Measurements from ENCODE around the gene WBP2.

WBP2 gene

DNA sequence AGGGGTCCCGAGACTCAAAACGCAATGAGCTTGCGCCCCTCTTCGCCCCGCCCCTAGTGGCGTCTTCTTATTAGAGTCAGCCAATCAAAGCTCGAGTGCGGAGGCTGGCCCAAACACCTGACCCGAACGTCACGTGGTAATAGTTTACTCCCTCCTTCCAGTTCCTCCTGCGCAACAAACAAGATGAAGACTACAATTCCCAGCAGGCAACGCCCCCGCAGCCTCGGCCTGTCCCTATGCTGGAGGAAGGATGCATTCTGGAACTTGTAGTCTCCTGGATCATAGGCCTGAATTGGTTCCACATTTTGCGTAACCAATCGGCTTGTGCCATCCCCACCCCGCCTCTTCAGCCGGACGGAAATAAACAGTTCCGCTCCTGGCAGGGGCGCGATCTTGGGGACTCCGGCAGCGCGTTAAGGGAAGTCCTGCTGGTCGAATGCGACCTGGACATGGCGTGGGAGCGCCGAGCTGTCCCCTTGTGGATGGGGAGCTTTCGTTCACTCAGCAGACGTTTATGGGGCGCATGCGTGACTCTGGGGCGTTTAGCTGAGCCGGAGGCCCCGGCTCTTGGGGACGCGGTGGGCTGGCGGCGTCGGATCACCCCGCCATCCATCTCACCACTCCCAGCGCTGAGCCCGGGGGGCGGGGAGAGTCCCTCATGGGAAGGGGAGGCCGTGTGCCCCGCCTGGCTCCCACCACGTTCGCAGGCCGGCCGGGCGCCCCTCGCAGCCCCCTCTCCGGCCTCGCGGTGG is at the start of gene WBP2:
Gene WBP2 (minus strand): TSS at position 26 of the 752 bp plus-strand sequence. CDS start 38 bp downstream, outside the sequence.
- peak; percentile 88 to 100 (median 99) for DNase-seq

DNA sequence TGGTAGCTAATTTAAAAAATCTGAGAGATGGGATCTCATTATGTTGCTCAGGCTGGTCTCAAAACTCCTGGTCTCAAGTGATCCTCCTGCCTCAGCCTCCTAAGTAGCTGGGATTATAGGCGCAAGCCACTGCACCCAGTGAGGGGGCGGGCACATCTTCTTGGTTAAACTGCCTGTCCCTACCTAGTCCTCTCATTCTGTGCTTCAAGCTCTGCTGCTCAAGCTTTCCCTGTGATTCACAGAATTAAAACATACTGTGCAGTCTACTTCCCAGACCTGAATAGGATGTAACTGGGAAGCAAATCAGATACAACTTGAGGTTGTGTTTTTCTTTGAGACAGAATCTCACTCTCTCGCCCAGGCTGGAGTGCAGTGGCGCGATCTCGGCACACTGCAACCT is 47.3 kb upstream of the WBP2 start:
- no peak for DNase-seq

DNA sequence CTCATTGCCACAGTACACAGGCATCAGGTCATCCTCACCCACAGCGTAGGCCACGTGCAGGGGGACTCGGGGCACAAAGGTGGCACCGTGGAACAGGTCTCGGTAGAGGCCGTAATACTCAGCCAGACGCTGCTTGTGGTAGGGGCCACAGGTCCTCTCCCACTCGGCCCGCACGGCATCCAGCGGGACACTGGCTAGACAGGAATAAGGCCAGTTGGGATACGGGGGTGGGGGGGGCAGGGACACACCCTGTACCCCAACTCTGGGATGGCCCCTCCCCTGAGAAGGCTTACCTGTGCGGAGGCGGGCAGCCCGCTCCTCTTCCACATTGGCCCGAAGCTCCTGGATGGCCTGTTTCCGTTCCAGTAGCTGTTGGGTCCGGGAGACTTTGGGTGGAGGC is 46.6 kb upstream of the WBP2 start:
- DNase-seq = no peak

DNA sequence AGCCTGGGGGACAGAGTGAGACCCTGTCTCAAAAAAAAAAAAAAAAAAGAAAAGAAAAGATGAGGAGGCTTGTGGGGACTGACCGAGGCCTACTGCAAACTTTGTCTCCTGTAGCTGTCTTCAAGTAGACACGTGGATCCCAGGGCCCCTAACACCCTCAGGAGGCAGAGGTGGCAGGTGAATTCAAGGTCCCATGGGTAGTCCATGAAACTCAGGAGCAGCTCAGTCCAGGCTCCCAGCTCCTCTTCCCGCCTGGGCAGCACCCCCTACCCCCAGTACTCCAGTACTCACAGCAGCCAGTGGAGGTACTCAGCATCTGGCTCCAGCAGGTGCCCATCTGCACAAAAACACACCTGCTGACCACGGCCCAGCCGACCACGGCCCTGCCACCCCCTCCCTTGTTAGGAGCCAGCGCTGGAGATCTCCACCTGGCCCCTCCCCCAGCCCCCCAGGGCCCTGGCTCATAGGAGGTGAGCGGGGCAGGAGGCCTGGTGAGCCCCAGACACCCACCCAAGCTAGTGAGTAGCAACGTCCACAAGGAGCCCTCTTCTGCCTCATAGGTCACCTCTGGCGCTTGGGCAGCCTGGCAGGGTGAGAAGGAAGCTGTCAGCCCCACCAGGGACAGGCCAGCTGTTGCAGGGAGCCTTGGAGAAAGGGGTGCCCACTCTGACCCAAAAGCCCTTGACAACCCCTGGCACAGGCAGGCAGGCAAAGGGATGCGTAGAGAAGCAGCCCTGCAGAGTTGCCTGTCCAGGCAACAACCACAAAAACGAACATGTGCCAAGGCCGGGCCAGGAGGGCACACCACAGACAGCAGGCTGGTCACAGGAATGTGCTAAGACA is 45.8 kb upstream of the WBP2 start:
- no peak for DNase-seq

DNA sequence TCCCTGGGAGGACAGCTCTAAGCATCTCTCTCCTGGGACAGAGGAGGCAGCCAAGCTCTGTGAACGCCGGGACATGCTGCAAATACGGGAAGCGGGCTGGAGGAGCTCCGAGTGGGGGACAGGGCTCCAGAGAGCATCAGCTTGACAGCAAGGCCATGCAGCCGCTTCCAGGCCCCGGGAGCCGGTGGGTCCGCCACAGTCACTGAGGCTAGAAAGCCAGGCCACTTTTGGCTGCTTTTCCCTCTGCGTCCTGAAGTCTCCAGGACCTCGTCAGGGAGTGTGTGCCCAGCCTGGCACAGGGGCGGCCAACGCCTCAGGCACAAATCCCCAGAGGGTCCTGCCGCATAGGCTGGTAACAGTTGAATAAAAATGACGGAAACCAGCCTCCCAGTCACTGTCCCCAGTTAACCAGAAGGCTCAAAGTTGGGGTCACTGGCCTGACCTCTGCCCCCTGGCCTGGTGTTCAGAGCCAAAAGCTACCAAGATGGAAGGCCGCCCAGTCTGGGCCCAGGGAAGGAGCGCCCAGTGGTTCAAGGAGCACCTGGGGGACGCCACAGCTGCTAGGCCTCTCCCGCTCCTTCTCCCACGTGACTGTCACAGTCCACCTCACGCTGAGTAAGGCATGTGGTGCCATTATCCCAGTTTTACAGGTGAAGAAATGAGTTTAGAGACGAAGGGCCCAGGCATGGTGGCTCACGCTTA is 44.8 kb upstream of the WBP2 start:
- no peak for DNase-seq

DNA sequence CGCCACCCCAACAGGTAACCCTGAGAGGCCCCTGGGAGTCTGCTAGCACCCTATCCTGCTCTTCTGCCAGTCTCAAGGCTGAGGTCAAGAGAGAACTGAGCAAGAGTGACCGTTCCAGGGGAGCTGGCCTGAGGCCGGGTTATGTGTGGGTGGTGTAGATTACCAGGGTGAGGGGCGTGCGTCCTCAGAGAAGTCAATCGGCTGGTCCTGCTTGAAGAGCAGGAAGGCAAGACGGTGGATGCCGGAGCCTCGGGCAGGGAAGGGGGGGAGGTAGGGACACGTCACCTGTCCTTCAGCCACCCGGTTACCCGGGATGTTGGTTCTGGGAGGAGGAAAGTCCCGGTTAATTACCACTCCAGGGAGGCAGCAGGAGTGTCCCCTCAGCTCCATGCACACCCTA is 44.2 kb upstream of the WBP2 start:
- DNase-seq = no peak

DNA sequence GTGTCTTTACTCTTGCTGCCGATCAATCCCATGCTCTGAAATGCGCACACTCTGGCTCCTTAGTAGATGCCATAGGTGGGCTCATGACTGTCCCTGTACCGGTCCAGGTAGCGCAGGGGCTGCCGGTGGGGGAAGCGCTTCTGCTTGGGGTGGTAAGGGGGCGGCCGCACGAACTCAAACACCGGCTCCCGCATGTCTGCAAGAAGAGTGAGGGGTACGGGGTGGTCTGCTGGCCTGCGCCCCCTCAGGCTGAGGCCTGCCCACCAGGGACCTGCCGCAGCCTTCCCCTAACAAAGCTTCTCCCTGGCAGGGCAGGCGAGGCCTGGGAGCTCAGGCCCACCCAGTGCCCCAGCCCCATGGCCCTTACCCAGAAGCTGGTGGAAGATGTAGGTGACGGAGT is 43.7 kb upstream of the WBP2 start:
- DNase-seq = no peak

DNA sequence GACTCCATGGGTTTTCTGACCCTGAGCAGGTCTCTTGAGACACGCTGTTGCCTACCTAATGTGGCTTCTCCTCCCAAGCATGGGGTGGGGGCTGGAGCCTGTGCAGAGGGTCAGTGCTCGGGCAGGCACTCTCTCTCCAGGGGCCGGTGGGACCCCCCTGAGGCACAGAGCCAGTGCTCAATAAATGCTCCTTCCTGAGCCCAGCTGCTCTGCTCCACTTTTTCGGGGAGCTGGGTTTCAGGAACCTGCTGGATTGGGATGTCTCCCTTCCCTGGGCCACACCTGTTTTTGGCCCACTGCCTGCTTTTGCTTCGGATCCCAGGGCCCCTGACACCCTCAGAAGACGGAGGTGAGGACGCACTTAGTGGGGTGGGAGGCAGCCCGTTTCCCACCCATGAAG is 42.9 kb upstream of the WBP2 start:
- DNase-seq = no peak

DNA sequence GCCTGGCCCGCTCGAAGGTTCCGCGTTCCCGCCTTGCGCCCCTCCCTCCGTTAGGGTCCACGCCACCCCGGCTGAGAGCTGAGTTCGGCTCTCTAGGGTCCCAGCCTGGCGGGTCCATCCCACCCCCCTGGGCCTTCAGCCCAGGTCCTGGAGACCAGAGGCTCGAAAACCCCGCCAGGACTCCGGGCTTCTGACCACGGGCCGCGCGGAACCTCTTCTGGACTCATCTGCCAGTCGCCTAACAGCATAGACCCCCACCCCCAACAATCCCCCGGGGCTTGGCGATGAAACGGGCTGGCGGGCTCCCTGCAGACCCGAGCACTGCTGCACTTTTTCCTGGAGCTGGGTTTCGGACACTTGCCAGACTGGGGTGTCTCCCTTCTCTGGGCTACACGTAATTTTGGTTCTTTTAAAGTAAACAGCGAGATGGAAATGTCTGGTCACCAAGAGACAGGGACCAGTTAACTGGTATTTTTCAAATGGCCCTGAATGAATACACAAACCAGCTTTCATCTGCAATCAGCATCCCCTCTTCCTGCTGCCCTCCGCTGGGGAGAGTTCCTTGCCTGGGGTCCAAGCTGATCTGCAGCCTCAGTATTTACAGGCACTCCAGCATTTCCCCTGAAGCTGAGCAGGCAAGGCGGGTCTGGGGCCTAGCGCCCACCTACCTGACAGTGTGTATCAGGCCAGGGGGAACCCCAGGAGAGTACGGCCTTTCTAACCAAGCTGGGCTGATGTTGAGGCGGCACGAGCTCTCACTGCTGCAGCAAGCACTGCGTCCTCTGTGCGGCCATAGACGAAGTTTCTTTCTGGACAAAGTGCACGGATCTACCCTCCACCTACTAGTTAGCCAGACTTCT is 42.3 kb upstream of the WBP2 start:
- DNase-seq = peak in 5 of 56 donors; percentile 38 to 58 (median 50)

DNA sequence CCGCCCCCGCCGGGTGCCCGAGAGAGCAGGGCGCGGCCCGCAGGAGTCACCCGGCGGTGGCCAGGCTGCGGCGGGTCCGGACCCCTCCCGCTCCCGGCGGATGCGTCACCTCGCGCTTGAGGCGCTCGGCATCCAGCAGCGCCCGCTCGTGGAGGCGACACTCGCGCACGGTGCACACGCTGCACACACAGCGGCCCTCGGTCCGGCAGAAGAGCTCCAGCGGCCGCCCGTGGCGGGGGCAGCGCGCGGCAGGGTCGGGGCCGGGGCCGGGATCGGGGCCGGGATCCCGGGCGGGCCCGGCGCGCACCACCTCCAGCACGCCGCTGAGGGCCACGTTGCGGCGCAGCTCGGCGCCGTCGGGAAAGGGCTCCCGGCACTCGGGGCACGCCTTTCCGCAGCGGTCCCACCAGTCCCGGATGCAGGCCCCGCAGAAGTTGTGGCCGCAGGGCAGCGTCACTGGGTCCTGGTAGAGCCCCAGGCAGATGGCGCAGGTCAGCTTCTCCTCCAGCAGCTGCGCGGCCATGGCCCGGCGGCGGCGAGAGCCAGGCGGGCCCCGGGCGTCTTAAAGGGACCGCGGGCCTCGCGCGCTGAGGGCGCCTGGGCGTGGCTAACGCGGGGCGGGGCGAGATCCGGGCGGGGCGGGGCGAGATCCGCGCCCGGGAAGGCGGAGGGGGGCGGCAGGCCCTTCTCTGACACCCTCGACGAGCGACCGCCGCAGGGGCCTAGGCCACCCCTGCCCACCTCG is 41.5 kb upstream of the WBP2 start, which contains the start of gene TRIM65:
Gene TRIM65 (minus strand): TSS at position 537 of the 745 bp plus-strand sequence. CDS start 14 bp downstream, at position 523.
- peak in 54 of 56 donors; percentile 28 to 89 (median 73) for DNase-seq

DNA sequence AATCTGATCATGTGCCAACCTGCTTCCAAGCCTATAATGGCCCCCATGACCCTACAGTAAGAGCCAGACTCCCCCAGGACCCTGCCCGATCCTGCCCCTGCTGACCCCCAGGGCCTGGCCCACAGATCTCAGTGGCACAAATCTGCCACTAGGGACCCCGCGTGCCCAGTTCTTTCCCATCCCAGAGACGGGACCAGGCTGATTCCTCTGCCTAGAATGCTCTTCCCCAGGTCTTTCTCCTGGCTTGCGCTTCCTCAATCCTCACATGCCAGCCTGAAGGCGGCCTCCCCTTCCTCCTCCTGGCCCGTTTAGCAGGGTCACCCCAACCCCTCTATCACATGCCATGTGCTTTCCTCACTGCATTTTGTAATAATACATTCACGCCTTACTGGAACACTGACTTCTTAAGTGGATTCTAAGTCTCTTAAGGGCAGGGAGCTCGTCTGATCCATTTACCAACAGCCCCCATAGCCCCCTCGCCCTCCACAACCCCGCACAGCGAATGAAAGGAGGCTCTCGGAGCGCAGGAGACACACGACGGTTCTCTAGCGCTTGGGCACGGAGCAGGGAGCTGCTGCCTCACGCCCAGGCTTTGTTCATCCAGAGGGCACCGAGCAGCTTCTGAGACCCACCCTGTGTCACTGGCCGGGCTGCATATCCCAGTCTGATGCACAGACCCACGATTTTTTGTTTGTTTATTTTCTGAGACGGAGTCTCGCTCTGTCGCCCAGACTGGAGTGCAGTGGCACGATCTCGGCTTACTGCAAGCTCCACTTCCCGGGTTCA is 40.4 kb upstream of the WBP2 start:
- DNase-seq = no peak

DNA sequence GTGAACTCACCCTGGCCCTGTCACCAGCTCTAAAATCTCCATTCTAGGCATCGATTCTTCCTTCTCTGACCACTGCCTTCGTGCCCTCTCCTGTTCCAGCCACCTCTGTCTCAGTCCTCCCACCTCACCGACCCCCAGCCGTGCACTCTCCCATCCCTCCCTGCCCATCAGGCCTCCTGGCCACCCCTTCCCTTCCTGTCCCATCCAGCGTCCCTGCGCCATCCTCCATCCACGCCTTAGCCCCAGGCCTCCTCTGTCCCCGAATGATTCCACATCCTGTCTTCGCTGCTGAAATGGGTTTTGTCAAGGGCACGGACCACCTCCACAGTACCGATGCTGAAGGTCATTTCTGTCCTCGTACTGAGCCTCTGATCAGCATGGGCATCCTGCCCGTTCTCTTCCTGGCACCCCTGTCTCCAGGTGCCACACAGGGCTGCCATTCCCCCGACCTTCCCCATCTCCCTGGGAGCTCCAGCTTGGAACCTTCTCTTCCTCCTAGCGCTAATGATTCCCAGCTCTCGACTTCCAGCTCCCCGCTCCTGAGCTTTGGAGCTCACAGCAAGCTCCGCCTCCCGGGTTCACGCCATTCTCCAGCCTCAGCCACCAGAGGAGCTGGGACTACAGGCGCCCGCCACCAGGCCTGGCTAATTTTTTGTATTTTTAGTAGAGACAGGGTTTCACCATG is 39.1 kb upstream of the WBP2 start:
- DNase-seq = no peak

DNA sequence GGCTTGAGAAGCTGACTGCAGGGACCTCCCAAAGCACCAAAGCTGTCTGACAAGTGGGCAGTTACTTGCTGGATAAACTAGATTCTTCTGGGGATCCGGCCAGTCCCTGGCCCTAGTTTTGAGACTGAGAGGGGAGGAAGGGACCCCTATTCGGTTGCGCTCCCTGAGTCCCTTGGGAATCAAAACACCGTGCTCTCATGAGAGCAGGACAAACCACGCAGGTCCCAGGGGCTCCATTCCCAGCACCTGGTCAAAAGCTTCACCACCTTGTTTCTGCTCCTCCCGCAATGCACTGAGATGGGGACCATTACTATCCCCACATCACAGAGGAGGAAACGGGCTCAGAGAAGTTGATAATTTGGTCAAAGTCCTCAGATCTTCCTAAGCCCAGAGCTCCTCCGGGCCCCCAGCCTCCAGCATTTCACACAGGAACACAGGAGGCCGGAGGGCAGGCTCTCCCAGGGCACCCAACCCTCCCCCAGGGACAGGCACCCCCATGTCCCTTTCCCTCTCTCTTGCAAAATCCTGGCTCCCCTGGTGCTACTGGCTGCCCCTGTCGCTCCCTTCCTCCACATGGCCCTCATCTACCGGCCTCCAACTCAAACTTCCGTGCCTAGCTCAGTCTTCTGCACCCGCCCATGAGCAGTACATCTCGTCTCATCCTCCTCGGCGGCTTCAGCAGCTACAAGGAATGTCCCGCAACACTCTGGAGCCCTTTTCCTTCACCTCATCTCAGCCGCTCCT is 38.3 kb upstream of the WBP2 start:
- DNase-seq = no peak

DNA sequence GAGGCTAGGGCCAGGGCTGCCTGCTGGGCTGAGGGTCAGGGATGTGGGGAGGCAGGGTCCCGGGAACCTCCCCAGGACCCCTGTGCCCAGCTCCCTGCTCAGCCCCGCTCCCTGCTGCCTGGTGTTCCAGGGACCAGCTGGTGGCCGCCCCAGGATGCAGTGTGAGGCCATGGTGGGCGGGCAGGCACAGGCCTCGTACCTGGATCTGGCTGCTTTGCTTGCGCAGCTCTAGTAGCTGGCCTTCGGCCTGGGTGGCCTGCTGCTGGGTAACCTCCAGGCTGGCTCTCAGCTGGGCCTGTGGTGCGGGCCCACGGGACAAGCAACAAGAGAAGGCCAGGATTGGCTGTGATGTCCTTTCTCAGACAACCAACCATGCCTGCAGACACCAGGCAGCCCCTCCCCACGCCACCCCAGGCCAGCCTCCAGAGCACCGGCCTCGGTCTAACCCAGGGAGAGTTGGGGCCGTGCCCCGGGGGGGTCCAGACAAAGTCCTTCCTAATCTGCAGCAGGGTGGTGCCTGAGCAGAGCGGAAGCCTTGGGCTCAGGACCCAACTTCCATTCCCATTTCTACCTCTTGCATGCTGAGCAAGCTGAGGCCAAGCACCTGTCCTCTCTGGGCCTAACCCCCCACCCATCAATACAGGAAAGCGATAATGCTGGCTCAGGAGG is 37.6 kb upstream of the WBP2 start:
- peak in 19 of 56 donors; percentile 13 to 65 (median 42) for DNase-seq

DNA sequence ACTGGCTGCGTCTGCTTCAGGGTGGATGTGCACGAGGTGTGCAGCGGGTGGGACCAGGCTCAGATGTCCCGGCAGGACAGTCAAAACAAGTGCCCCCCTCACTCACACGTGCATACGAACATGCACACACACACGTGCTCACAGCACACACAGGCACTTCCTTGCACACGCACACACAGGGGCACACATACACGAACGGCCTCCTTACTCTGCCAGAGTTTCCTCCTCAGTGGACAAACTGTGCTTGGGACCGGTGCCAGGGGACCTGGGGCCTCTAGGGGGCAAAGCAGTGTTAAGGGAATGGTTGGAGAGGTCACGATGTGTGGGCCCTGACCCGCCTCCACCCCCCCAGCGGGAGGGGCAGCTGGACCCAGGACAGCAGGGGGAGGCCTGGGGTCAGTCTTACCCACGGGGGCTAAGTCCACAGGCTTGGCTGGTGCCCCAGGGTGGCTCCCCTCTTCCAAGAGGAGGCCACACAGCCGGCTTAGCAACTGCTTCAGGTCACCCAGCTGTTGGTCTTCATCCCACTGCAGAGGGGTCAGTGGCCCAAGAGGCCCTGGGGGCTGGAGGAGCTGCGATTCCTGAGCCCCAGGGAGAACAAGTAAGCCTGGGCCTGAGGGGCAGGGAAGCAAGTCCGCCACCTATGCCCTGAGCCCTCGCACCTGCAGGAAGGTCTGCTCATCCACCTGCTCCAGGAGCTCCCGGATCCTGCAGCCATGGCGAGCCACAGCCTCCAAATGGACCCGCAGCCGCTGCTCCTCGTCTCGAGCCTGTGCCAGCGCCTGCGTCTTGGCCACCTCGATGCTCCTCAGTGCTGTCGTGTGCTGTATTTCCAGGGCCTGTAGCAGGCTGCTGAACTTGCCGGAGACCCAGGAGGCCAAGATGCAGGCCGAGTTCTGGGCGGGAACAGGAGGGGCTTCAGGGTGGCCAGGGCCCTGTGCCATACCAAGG is 36.7 kb upstream of the WBP2 start:
- DNase-seq = no peak

DNA sequence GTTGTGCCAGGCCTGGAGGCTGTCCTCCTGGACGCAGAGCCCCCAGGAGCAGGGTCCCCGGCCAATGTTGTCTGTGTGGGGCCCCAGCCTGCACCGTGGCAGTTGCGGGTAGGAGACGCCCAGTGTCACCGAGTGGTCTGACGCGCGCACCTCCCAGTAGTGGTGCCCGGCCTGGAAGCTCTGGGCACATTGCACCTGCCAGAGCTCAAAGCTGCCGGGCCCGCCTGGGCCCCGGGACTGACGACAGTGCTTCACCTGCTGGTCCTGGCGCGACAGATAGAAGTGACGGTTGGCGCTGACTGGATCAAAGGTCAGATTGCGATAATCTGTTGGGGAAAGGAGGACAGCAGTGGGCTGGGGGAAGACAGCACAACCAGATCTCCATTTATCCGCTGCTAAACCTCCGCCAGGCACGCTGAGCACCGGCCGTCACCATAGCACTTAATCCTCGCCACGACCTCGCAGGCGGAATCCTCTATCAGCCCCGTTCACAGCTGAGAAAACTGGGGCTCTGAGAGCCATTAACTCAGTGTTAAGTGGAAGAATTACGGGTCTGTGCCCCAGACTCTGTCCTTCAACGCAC is 36.0 kb upstream of the WBP2 start:
- DNase-seq = no peak

All from nucleus accumbens (tissue), 56 donors.